ENCODE data around the gene SRCIN1. TPM values are rescaled to one million over a fixed set of nuclear protein-coding genes. Genes with fewer than 3 reads are reported as not detected.

SRCIN1 gene
- polyA plus RNA-seq, 2 donors = 2.2 to 2.5 TPM

DNA sequence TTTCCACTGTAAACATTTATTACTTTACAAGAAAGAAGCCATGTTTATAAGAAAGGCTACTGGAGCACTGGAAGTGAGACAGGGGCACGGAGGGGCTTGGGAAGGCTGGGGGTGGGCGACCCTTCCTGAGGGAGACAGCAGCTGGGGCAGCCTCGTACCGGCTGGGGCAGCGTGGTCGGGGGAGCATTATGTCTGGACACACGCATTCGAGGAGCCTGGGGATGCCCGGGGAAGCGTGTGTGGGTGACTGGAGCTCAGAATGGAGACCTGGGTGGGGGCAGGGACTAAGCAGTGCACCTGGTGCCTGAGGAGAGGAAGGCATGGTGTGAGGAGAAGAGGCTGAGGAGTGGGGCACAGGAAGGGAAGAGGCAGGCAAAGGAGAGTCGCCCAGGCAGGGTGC is 64.5 kb downstream of the SRCIN1 start:
- H3K36me3 ChIP-seq (ENCODE audit: control insufficient read depth in 2 of 2, insufficient read depth in 2 of 2, low read length in 1 of 2) = no peaks in the 10 kb centered on the region
- H3K9me3 ChIP-seq (ENCODE audit: control insufficient read depth in 2 of 2, insufficient read depth in 1 of 2, low read depth in 1 of 2, low read length in 1 of 2) = no peaks in the 10 kb centered on the region
- H3K27ac ChIP-seq (ENCODE audit: low read depth in 2 of 2, low read length in 1 of 2) = no peak overlapping the region
- WGBS, 2 donors = 75 to 76% methylated on average over 11 of the region's 11 CpGs
- H3K27me3 ChIP-seq (ENCODE audit: control insufficient read depth in 1 of 2, insufficient read depth in 2 of 2, low read length in 2 of 2) = no peaks in the 10 kb centered on the region
- no peaks in the 10 kb centered on the region for H3K4me1 ChIP-seq (ENCODE audit: control insufficient read depth in 2 of 2, insufficient read depth in 2 of 2, low read length in 1 of 2)
- no peak overlapping the region for H3K4me3 ChIP-seq (ENCODE audit: low read depth in 1 of 2, low read length in 2 of 2)

DNA sequence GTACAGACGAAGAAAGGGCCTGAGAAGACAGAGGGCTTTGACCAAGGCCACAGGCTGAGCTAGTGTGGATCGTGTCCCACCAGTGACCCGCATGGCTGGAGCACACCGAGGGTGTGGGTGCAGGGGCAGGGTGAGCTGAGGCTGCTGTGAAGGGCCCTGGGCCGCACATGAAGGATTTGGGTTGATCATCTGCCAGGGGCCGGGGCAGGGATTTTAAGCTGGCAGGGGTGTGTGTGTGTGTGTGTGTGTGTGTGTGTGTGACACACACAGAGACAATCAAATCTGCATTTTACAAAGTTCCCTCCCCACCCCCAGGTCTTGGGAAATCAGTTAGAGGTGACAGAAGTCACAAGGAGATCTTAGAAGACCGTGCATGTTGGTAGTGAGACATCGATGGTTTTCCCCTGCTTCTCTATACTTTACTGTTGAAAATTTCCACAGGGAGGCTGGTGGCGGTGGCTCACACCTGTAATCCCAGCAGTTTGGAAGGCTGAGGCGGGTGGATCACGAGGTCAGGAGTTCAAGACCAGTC is 65.2 kb downstream of the SRCIN1 start:
- H3K4me1 ChIP-seq (ENCODE audit: control insufficient read depth in 2 of 2, insufficient read depth in 2 of 2, low read length in 1 of 2) = no peaks in the 10 kb centered on the region
- H3K27me3 ChIP-seq (ENCODE audit: control insufficient read depth in 1 of 2, insufficient read depth in 2 of 2, low read length in 2 of 2) = no peaks in the 10 kb centered on the region
- H3K9me3 ChIP-seq (ENCODE audit: control insufficient read depth in 2 of 2, insufficient read depth in 1 of 2, low read depth in 1 of 2, low read length in 1 of 2) = no peaks in the 10 kb centered on the region
- WGBS, 2 donors = 70 to 75% methylated on average over 11 of the region's 11 CpGs
- H3K4me3 ChIP-seq (ENCODE audit: low read depth in 1 of 2, low read length in 2 of 2) = no peak overlapping the region
- no peaks in the 10 kb centered on the region for H3K36me3 ChIP-seq (ENCODE audit: control insufficient read depth in 2 of 2, insufficient read depth in 2 of 2, low read length in 1 of 2)
- H3K27ac ChIP-seq (ENCODE audit: low read depth in 2 of 2, low read length in 1 of 2) = no peak overlapping the region

DNA sequence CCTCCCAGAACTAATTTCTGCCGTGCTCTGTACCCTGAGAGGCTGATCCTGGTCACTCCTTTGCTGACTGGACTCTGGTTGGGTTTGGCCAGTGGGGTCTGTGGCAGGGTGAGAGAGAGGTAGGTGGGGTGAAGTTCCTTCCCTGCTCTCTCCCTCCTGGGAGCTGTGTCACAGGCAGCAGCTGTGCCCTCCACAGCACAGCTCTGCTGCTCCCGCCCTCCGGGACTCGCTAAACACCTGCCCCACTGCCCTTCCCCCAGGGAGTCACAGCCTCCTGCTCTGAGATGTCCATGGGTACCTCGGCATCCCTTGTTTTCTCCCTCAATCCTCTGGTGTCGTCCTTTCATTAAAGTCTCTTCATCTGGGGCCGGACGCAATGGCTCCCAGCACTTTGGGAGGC is 66.4 kb downstream of the SRCIN1 start:
- Histone ChIP-seq H3K36me3 (ENCODE audit: control insufficient read depth in 2 of 2, insufficient read depth in 2 of 2, low read length in 1 of 2) (no peaks in the 10 kb centered on the region), H3K27me3 (ENCODE audit: control insufficient read depth in 1 of 2, insufficient read depth in 2 of 2, low read length in 2 of 2) (no peaks in the 10 kb centered on the region), H3K27ac (ENCODE audit: low read depth in 2 of 2, low read length in 1 of 2) (no peak overlapping the region), H3K4me3 (ENCODE audit: low read depth in 1 of 2, low read length in 2 of 2) (no peak overlapping the region), H3K4me1 (ENCODE audit: control insufficient read depth in 2 of 2, insufficient read depth in 2 of 2, low read length in 1 of 2) (no peaks in the 10 kb centered on the region), H3K9me3 (ENCODE audit: control insufficient read depth in 2 of 2, insufficient read depth in 1 of 2, low read depth in 1 of 2, low read length in 1 of 2) (no peaks in the 10 kb centered on the region)
- 71 to 78% methylated on average over 8 of the region's 8 CpGs for WGBS, 2 donors

DNA sequence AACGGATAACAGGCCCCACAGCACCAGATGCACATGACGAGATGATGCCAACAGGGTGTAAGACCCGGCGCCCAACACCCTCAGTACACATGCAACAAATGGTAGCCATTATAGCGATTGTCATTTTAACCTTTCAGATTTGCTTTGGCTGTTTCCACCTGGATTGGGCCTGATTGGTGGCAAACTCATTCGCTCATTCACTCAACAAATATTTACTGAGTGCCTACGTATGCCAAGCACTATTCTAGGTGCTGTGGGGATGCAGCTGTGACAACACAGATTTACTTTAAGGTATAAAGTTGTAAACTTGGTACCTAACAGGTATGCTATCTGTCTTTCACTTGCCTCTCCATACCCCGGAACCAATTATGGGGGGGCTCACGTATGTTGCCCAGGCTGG is 66.8 kb downstream of the SRCIN1 start:
- 80 to 81% methylated on average over 9 of the region's 9 CpGs for WGBS, 2 donors
- Histone ChIP-seq H3K9me3 (ENCODE audit: control insufficient read depth in 2 of 2, insufficient read depth in 1 of 2, low read depth in 1 of 2, low read length in 1 of 2) (no peaks in the 10 kb centered on the region), H3K4me1 (ENCODE audit: control insufficient read depth in 2 of 2, insufficient read depth in 2 of 2, low read length in 1 of 2) (no peaks in the 10 kb centered on the region), H3K27ac (ENCODE audit: low read depth in 2 of 2, low read length in 1 of 2) (no peak overlapping the region), H3K27me3 (ENCODE audit: control insufficient read depth in 1 of 2, insufficient read depth in 2 of 2, low read length in 2 of 2) (no peaks in the 10 kb centered on the region), H3K4me3 (ENCODE audit: low read depth in 1 of 2, low read length in 2 of 2) (no peak overlapping the region), H3K36me3 (ENCODE audit: control insufficient read depth in 2 of 2, insufficient read depth in 2 of 2, low read length in 1 of 2) (no peaks in the 10 kb centered on the region)

DNA sequence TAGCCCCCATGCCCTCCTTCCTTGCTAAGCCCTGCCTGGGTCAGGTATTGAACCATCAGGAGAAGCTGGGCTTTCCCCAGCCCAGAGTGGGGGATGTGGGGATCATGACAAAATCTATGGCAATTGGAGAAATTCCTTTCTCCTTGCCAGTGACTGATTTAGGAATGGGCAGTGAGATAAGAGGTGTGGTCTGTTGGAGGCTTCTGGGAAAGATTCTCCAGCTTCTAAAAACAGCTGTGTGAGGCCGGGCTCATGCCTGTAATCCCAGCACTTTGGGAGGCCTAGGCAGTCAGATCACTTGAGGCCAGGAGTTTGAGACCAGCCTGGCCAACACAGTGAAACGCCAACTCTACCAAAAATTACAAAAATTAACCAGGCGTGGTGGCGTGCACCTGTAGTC is 69.1 kb downstream of the SRCIN1 start:
- no peaks in the 10 kb centered on the region for H3K36me3 ChIP-seq (ENCODE audit: control insufficient read depth in 2 of 2, insufficient read depth in 2 of 2, low read length in 1 of 2)
- no peaks in the 10 kb centered on the region for H3K27me3 ChIP-seq (ENCODE audit: control insufficient read depth in 1 of 2, insufficient read depth in 2 of 2, low read length in 2 of 2)
- 83% methylated on average over 4 of the region's 4 CpGs for WGBS, 2 donors
- no peak overlapping the region for H3K4me3 ChIP-seq (ENCODE audit: low read depth in 1 of 2, low read length in 2 of 2)
- H3K9me3 ChIP-seq (ENCODE audit: control insufficient read depth in 2 of 2, insufficient read depth in 1 of 2, low read depth in 1 of 2, low read length in 1 of 2) = no peaks in the 10 kb centered on the region
- no peak overlapping the region for H3K27ac ChIP-seq (ENCODE audit: low read depth in 2 of 2, low read length in 1 of 2)
- H3K4me1 ChIP-seq (ENCODE audit: control insufficient read depth in 2 of 2, insufficient read depth in 2 of 2, low read length in 1 of 2) = no peaks in the 10 kb centered on the region

DNA sequence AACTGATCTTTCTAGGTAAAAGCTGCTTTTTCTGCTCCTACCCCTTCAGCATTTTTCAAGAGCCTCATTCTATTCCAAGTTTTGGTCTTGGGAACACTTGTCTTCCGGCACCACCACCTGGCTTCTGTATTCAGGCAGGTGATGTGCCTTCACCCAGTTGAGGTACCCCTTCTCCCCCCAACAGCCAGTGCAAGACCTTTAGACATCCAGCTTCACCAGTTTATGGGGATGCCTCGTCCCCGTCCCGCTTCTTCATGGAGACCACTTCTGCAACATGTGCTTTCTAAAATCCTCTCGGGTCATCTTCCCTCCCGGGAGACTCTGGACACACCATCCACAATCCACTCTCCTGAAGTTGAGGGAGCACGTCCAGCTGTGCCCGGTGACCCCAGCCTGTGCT is 69.9 kb downstream of the SRCIN1 start:
- H3K4me3 ChIP-seq (ENCODE audit: low read depth in 1 of 2, low read length in 2 of 2) = no peak overlapping the region
- WGBS, 2 donors = 60 to 71% methylated on average over 8 of the region's 8 CpGs
- H3K27me3 ChIP-seq (ENCODE audit: control insufficient read depth in 1 of 2, insufficient read depth in 2 of 2, low read length in 2 of 2) = no peaks in the 10 kb centered on the region
- H3K9me3 ChIP-seq (ENCODE audit: control insufficient read depth in 2 of 2, insufficient read depth in 1 of 2, low read depth in 1 of 2, low read length in 1 of 2) = no peaks in the 10 kb centered on the region
- no peaks in the 10 kb centered on the region for H3K36me3 ChIP-seq (ENCODE audit: control insufficient read depth in 2 of 2, insufficient read depth in 2 of 2, low read length in 1 of 2)
- no peaks in the 10 kb centered on the region for H3K4me1 ChIP-seq (ENCODE audit: control insufficient read depth in 2 of 2, insufficient read depth in 2 of 2, low read length in 1 of 2)
- no peak overlapping the region for H3K27ac ChIP-seq (ENCODE audit: low read depth in 2 of 2, low read length in 1 of 2)

DNA sequence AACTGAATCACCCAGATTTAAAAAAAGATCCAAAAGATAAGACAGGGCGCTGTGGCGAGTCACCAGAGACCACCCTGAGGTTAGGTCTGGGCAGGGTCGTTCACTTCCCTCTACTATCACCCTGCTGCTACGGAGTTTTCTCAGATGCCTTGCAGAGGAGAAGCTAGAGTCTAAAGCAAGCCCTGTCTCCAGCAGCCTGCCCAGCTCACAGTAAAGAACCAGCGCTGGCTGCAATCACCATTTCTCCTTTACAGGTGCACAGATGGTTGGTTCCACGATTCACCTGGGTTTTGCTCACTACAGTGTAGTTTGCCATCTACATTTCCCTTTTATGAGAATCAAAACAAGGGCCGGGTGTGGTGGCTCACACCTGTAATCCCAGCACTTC is 71.3 kb downstream of the SRCIN1 start:
- H3K4me3 ChIP-seq (ENCODE audit: low read depth in 1 of 2, low read length in 2 of 2) = no peak overlapping the region
- no peaks in the 10 kb centered on the region for H3K4me1 ChIP-seq (ENCODE audit: control insufficient read depth in 2 of 2, insufficient read depth in 2 of 2, low read length in 1 of 2)
- H3K9me3 ChIP-seq (ENCODE audit: control insufficient read depth in 2 of 2, insufficient read depth in 1 of 2, low read depth in 1 of 2, low read length in 1 of 2) = no peaks in the 10 kb centered on the region
- WGBS, 2 donors = 60 to 69% methylated on average over 7 of the region's 7 CpGs
- no peak overlapping the region for H3K27ac ChIP-seq (ENCODE audit: low read depth in 2 of 2, low read length in 1 of 2)
- H3K36me3 ChIP-seq (ENCODE audit: control insufficient read depth in 2 of 2, insufficient read depth in 2 of 2, low read length in 1 of 2) = no peaks in the 10 kb centered on the region
- H3K27me3 ChIP-seq (ENCODE audit: control insufficient read depth in 1 of 2, insufficient read depth in 2 of 2, low read length in 2 of 2) = no peaks in the 10 kb centered on the region

DNA sequence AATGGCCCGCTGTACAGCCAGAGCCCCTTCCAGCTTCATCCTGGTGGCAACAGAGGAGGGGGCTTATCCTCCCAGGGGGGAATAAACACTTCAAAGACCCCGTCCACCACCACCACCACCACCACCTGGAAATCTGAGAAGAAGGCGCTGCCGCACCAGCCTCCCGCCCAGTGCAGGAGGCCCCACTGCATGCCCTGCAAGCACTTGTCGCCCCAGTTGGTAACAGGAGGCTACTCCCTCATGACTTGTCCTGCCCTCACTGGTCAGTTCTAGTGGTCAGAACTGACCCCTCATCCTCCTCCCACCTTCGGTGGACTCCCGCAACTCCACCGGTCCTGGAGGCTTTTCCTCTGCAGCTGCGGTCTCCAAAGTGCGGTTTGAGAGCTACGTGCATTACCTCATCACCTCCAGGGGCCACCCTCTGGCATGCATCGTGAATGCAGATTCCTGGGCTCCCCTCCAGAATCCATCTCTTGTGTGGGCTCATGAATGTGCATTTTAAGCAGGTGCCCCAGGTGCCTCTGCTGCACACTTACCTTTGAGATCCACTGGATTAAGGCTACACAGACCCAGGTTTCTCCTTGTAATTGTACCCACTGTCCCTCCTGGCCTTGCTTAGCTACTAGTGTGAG is 71.8 kb downstream of the SRCIN1 start:
- Histone ChIP-seq H3K9me3 (ENCODE audit: control insufficient read depth in 2 of 2, insufficient read depth in 1 of 2, low read depth in 1 of 2, low read length in 1 of 2) (no peaks in the 10 kb centered on the region), H3K4me3 (ENCODE audit: low read depth in 1 of 2, low read length in 2 of 2) (no peak overlapping the region), H3K4me1 (ENCODE audit: control insufficient read depth in 2 of 2, insufficient read depth in 2 of 2, low read length in 1 of 2) (no peaks in the 10 kb centered on the region), H3K27me3 (ENCODE audit: control insufficient read depth in 1 of 2, insufficient read depth in 2 of 2, low read length in 2 of 2) (no peaks in the 10 kb centered on the region), H3K27ac (ENCODE audit: low read depth in 2 of 2, low read length in 1 of 2) (no peak overlapping the region), H3K36me3 (ENCODE audit: control insufficient read depth in 2 of 2, insufficient read depth in 2 of 2, low read length in 1 of 2) (no peaks in the 10 kb centered on the region)
- 73 to 75% methylated on average over 11 to 13 of the region's 13 CpGs for WGBS, 2 donors

DNA sequence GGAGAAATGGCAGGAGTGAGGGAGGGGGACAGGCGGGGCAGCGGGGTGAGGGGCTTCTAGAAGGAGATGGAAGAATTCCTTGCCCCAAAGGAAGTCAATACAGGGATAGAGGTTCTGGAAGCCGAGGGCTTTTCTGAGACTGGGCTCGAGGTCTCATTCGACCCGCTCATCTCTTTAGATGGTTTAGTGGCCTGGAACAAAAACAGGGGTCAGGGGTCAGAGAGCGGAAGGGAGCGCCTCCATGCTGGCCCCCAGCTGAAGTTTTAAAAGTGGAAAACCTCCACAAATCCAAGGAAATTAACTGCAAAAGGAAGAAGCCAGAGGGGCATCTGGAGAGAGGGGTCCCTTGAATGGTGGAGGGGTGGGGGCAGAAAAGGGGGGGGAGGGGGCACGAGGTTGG is 72.5 kb downstream of the SRCIN1 start:
- no peak overlapping the region for H3K4me3 ChIP-seq (ENCODE audit: low read depth in 1 of 2, low read length in 2 of 2)
- H3K4me1 ChIP-seq (ENCODE audit: control insufficient read depth in 2 of 2, insufficient read depth in 2 of 2, low read length in 1 of 2) = no peaks in the 10 kb centered on the region
- H3K27me3 ChIP-seq (ENCODE audit: control insufficient read depth in 1 of 2, insufficient read depth in 2 of 2, low read length in 2 of 2) = no peaks in the 10 kb centered on the region
- H3K27ac ChIP-seq (ENCODE audit: low read depth in 2 of 2, low read length in 1 of 2) = no peak overlapping the region
- 62 to 65% methylated on average over 9 of the region's 9 CpGs for WGBS, 2 donors
- no peaks in the 10 kb centered on the region for H3K36me3 ChIP-seq (ENCODE audit: control insufficient read depth in 2 of 2, insufficient read depth in 2 of 2, low read length in 1 of 2)
- no peaks in the 10 kb centered on the region for H3K9me3 ChIP-seq (ENCODE audit: control insufficient read depth in 2 of 2, insufficient read depth in 1 of 2, low read depth in 1 of 2, low read length in 1 of 2)

DNA sequence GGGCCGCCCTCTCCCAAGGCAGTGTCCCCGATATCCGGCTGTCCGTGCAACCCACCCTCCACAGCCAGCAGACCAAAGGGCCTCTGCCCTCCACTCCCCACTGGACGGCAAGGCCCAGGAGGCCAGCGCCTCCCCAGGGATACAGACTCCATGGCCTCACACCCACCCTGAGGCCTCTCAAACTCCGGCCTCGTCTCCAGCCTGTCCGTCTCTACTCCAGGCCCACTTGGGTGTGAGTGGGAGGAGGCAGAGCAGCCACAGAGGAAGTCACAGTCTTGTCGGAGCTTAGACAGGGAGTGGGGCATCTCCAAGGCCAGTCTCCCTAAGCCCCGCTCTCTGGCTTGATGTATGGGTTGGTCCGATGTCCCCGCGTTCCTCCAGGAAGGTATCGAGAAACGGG is 73.3 kb downstream of the SRCIN1 start:
- H3K9me3 ChIP-seq (ENCODE audit: control insufficient read depth in 2 of 2, insufficient read depth in 1 of 2, low read depth in 1 of 2, low read length in 1 of 2) = no peaks in the 10 kb centered on the region
- no peaks in the 10 kb centered on the region for H3K27me3 ChIP-seq (ENCODE audit: control insufficient read depth in 1 of 2, insufficient read depth in 2 of 2, low read length in 2 of 2)
- WGBS, 2 donors = 83 to 85% methylated on average over 16 of the region's 16 CpGs
- no peak overlapping the region for H3K27ac ChIP-seq (ENCODE audit: low read depth in 2 of 2, low read length in 1 of 2)
- H3K4me1 ChIP-seq (ENCODE audit: control insufficient read depth in 2 of 2, insufficient read depth in 2 of 2, low read length in 1 of 2) = no peaks in the 10 kb centered on the region
- no peak overlapping the region for H3K4me3 ChIP-seq (ENCODE audit: low read depth in 1 of 2, low read length in 2 of 2)
- H3K36me3 ChIP-seq (ENCODE audit: control insufficient read depth in 2 of 2, insufficient read depth in 2 of 2, low read length in 1 of 2) = no peaks in the 10 kb centered on the region
